ENCODE measurements around the gene GATA2. TPM values are rescaled to one million over a fixed set of nuclear protein-coding genes. Genes with fewer than 3 reads are reported as not detected.

The GATA2 gene
- total and polyA plus RNA-seq, 2 of the 8 experiments (the other 6 are each of a cell fraction or from before 2014, with no cell fraction given): 0.03 to 0.30 TPM

GRCh38 chr3:128455116-128455515, 37.9 kb downstream of the GATA2 start:
- H3K14ac ChIP-seq (ENCODE audit: insufficient read length): no peak overlapping the region
- H3K23ac ChIP-seq (ENCODE audit: insufficient read length): no peak overlapping the region
- no peak for FAIRE-seq
- H3K9ac ChIP-seq (replicated peaks in 1 of 4; ENCODE audit: extremely low read depth in 1 of 4, low read depth in 3 of 4, low read length in 3 of 4): no peak overlapping the region
- no peak overlapping the region for H3K4ac ChIP-seq (replicated peaks; ENCODE audit: insufficient read length, low read depth, low read length)
- H3K27me3 ChIP-seq (replicated peaks in 1 of 4; ENCODE audit: control insufficient read depth in 3 of 4, extremely low read depth in 1 of 4, insufficient read depth in 3 of 4, low read length in 3 of 4): peaks cover 0 to 6% (median 0%) of the 10 kb centered on the region in 4 experiments; a peak in 4 of 7 replicates
- no peak overlapping the region for H2BK5ac ChIP-seq (ENCODE audit: low read depth, low read length)
- no peaks in the 10 kb centered on the region for H3K36me3 ChIP-seq (ENCODE audit: control insufficient read depth in 2 of 4, insufficient read depth in 4 of 4, low read length in 3 of 4)
- H3K18ac ChIP-seq (ENCODE audit: extremely low read depth, low read length): no peak overlapping the region
- WGBS, 2 experiments (ENCODE audit: extremely low coverage in 1 of 2, insufficient coverage in 1 of 2, insufficient read length in 1 of 2, insufficient replicate concordance in 2 of 2, low coverage in 1 of 2, low lambda C conversion rate in 2 of 2, missing lambda C conversion rate in 1 of 2): 91% methylated on average over 5 of the region's 5 CpGs; no CpG with 5 or more reads in 1 of the 2 experiments
- no peak overlapping the region for H4K8ac ChIP-seq (ENCODE audit: extremely low read depth, insufficient read depth, low read length)
- no peak overlapping the region for H2BK12ac ChIP-seq (ENCODE audit: low read depth, low read length)
- H3K56ac ChIP-seq (replicated peaks; ENCODE audit: insufficient read length, low read depth, low read length): no peak overlapping the region
- DNase-seq (ENCODE audit: low read depth in 1 of 2, low spot score in 2 of 2): no peak
- no peak overlapping the region for H3K4me2 ChIP-seq (ENCODE audit: insufficient read depth in 1 of 2, low read depth in 2 of 2, low read length in 2 of 2)
- no peaks in the 10 kb centered on the region for H3K79me1 ChIP-seq (ENCODE audit: low read depth, low read length)
- no peaks in the 10 kb centered on the region for H4K20me1 ChIP-seq (replicated peaks in 1 of 2; ENCODE audit: control insufficient read depth in 1 of 2, insufficient read depth in 2 of 2, low read length in 2 of 2)
- H4K5ac ChIP-seq (ENCODE audit: insufficient read length, low read depth, low read length): no peak overlapping the region
- no peaks in the 10 kb centered on the region; the same call in 1 of the 2 replicates for H3K23me2 ChIP-seq (ENCODE audit: low read depth, low read length)
- H3K4me1 ChIP-seq (replicated peaks in 1 of 4; ENCODE audit: control insufficient read depth in 3 of 4, insufficient read depth in 4 of 4, low read length in 3 of 4): peaks cover 0 to 5% (median 0%) of the 10 kb centered on the region in 4 experiments; a peak in 1 of 7 replicates
- no peaks in the 10 kb centered on the region for H3K79me2 ChIP-seq (ENCODE audit: control insufficient read depth in 1 of 2, insufficient read depth in 2 of 2, low read length in 2 of 2)
- no peak overlapping the region for H2BK15ac ChIP-seq (ENCODE audit: low read length)
- H2AK5ac ChIP-seq (ENCODE audit: low read depth, low read length): no peak overlapping the region
- no peak overlapping the region for H2BK120ac ChIP-seq (replicated peaks; ENCODE audit: low read depth, low read length)
- no peak overlapping the region for H2AFZ ChIP-seq (ENCODE audit: low read length)
- H3K27ac ChIP-seq (ENCODE audit: low read depth, low read length): no peak overlapping the region
- ChIA-PET POLR2A (ENCODE audit: partially characterized antibody) (no interaction called here), CTCF (ENCODE audit: partially characterized antibody) (interaction anchor here (0.7 to 12.7 kb wide), 2 partner anchors 16 to 29 kb away, joined by 3 to 135 read pairs; no protein-coding TSS in a partner anchor)
- no peak overlapping the region for H4K91ac ChIP-seq (replicated peaks; ENCODE audit: insufficient read length, low read length)
- no peaks in the 10 kb centered on the region for H3K9me3 ChIP-seq (ENCODE audit: insufficient read depth in 2 of 2, low read depth in 1 of 2, low read length in 1 of 2)
- H2BK20ac ChIP-seq (ENCODE audit: low read length): no peak overlapping the region
- H3K4me3 ChIP-seq (ENCODE audit: extremely low read depth in 1 of 4, insufficient read depth in 2 of 4, low read depth in 3 of 4, low read length in 4 of 4): no peak overlapping the region
- TF ChIP-seq, protein P1, sequence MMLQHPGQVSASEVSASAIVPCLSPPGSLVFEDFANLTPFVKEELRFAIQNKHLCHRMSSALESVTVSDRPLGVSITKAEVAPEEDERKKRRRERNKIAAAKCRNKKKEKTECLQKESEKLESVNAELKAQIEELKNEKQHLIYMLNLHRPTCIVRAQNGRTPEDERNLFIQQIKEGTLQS (IDR thresholded peaks at IDR 0.05; ENCODE audit: insufficient read depth, low read depth, low read length): no peak
- no peak for TF ChIP-seq SAP30 (IDR thresholded peaks at IDR 0.05; ENCODE audit: insufficient read depth, insufficient replicate concordance, low read length)
- no peak for TF ChIP-seq EZH2 (IDR thresholded peaks at IDR 0.05; ENCODE audit: low read depth, low read length, severe bottlenecking)
- TF ChIP-seq KDM1A (IDR thresholded peaks at IDR 0.05; ENCODE audit: borderline replicate concordance, low read length): no peak
- no peak for TF ChIP-seq E2F6 (IDR thresholded peaks at IDR 0.05)
- no peak for TF ChIP-seq TAF7 (optimal IDR thresholded peaks at IDR 0.05; ENCODE audit: borderline replicate concordance, low read depth, low read length)
- no peak for TF ChIP-seq NRF1 (IDR thresholded peaks at IDR 0.05; ENCODE audit: low read depth, low read length)
- TF ChIP-seq RNF2 (IDR thresholded peaks at IDR 0.05; ENCODE audit: borderline replicate concordance, low read depth, low read length, missing control alignments, poor library complexity, severe bottlenecking): no peak
- TF ChIP-seq POLR2AphosphoS5 (IDR thresholded peaks at IDR 0.05; ENCODE audit: low read depth, low read length): no peak
- no peak for TF ChIP-seq TAF1 (IDR thresholded peaks at IDR 0.05; ENCODE audit: low read depth, low read length)
- no peak for TF ChIP-seq RFX5 (IDR thresholded peaks at IDR 0.05; ENCODE audit: borderline replicate concordance, low read depth, low read length)
- TF ChIP-seq CHD2 (IDR thresholded peaks at IDR 0.05; ENCODE audit: low read length): no peak
